Type B pancreatic cell (in vitro differentiated cells): ENCODE measurements around the gene SBNO2. TPM values are rescaled to one million over a fixed set of nuclear protein-coding genes. Genes with fewer than 3 reads are reported as not detected.

Experiments used
- DNase-seq: peaks from one replicate; pipeline ENCODE4 v3.0.0; 2021; ENCODE audit warnings: mixed read lengths; ENCODE audit not compliant: unreplicated experiment; ENCODE audit errors: extremely low spot score
- H3K27ac Mint-ChIP-seq: 2 replicates; pipeline ENCODE4 v1.8.0; 2021; ENCODE audit warnings: mild to moderate bottlenecking, mixed read lengths
- H3K27me3 Mint-ChIP-seq: 2 replicates; pipeline ENCODE4 v1.8.0; 2021; ENCODE audit warnings: mixed read lengths
- H3K36me3 Mint-ChIP-seq: 2 replicates; pipeline ENCODE4 v1.8.0; 2021; ENCODE audit warnings: mixed read lengths
- H3K4me1 Mint-ChIP-seq: one replicate; pipeline ENCODE4 v1.8.0; 2021; ENCODE audit warnings: mixed read lengths; ENCODE audit not compliant: unreplicated experiment
- H3K4me3 Mint-ChIP-seq: 2 replicates; pipeline ENCODE4 v1.8.0; 2021; ENCODE audit warnings: mild to moderate bottlenecking, mixed read lengths
- H3K9me3 Mint-ChIP-seq: 2 replicates; pipeline ENCODE4 v1.8.0; 2021; ENCODE audit warnings: mixed read lengths
- total RNA-seq: library from RNA; stranded (reverse); gene quantifications from 2 replicates; pipeline ENCODE4 v1.2.1, GENCODE V29; 2021; ENCODE audit warnings: low replicate concordance
- TF ChIP-seq, protein P1 (sequence below): fragments of 200-600 bp; sonication (generic); conservative IDR thresholded peaks from 2 replicates; pipeline ENCODE4 v1.5.0; 2021; ENCODE audit warnings: antibody characterized with exemption, mild to moderate bottlenecking

Gene SBNO2
- total RNA-seq, 1 donor from 2014 or later, result 45.5 TPM

DNA sequence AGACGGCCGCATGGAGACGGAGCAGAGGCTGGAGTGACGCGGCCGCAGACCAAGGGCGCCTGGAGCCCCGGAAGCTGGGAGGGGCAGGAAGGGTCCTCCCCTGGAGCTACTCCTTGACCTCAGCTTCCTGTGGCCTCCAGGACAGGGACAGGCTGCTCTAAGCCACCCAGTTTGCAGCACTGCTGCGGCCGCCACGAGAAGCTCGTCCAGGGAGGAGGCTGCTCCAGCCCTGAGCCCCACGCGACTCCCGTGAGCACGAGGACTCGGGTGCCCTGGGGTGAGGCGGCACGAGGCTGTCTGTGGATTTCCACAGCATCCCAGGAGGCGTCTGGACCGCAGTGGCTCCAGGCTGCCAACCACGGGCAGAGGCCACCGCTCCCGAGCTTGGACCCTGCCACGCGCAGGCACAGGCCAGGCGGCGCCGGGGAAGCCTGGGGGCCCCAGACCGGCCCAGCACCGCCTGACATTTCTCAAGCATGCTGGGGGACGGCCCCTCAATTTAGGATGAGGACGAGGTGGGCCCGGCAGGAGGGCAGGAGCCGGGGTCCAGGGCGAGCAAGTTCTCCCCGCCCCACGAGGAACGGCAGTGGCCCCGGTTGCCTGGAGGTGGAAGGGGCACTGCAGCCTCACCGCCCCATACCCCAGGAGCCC, 10.7 kb downstream of the SBNO2 start:
- Mint-ChIP-seq H3K4me3 (no peak overlapping the region), H3K4me1 (peaks cover 4% of the 10 kb centered on the region), H3K27ac (no peak overlapping the region), H3K27me3 (no peaks in the 10 kb centered on the region), H3K36me3 (no peaks in the 10 kb centered on the region), H3K9me3 (no peaks in the 10 kb centered on the region)
- TF ChIP-seq, protein P1, sequence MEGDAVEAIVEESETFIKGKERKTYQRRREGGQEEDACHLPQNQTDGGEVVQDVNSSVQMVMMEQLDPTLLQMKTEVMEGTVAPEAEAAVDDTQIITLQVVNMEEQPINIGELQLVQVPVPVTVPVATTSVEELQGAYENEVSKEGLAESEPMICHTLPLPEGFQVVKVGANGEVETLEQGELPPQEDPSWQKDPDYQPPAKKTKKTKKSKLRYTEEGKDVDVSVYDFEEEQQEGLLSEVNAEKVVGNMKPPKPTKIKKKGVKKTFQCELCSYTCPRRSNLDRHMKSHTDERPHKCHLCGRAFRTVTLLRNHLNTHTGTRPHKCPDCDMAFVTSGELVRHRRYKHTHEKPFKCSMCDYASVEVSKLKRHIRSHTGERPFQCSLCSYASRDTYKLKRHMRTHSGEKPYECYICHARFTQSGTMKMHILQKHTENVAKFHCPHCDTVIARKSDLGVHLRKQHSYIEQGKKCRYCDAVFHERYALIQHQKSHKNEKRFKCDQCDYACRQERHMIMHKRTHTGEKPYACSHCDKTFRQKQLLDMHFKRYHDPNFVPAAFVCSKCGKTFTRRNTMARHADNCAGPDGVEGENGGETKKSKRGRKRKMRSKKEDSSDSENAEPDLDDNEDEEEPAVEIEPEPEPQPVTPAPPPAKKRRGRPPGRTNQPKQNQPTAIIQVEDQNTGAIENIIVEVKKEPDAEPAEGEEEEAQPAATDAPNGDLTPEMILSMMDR, result no peak
- DNase-seq, result no peak

DNA sequence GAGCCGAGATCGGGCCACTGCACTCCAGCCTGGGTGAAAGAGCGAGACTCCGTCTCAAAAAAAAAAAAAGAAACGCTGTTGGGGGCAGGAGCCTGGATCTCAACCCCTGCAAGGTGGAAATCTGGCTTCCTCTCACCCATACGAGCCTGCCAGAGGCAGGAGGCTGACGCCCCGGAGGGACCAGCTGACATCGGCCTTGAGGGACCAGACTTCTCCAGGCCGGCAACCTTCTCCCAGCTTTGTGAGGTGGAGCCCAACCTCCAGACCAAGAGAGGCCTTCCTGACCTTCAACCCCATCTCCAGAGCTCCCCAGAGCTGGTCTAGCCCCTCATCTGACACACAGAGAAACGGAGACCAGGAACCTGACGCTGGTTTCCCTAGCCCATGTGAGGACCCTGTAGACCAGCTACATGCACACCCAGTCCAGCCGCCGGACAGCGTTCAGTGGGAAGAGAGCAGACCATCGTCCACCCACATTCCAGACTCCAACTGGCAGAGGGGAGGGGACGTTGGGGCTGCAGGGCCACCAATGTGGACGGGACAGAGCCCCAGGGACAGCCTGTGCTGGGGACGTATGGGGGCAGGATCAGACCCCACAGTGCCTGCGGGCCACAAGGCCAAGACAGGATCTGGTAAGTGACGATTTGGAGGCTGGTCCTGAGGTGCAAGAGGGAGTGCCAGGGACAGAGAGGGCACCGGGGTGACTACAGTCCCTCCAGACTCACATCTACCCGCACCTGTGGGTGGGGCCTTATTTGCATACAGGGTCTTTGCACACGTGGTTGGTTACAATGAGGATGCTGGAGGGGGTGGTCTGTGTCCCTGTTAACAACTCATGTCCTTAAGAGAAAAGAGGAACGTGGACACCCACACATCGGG, 11.4 kb downstream of the SBNO2 start:
- Mint-ChIP-seq H3K4me3 (no peak overlapping the region), H3K9me3 (no peaks in the 10 kb centered on the region), H3K27me3 (no peaks in the 10 kb centered on the region), H3K4me1 (peaks cover 4% of the 10 kb centered on the region), H3K27ac (no peak overlapping the region), H3K36me3 (no peaks in the 10 kb centered on the region)
- TF ChIP-seq, protein P1, result no peak
- DNase-seq, result no peak

DNA sequence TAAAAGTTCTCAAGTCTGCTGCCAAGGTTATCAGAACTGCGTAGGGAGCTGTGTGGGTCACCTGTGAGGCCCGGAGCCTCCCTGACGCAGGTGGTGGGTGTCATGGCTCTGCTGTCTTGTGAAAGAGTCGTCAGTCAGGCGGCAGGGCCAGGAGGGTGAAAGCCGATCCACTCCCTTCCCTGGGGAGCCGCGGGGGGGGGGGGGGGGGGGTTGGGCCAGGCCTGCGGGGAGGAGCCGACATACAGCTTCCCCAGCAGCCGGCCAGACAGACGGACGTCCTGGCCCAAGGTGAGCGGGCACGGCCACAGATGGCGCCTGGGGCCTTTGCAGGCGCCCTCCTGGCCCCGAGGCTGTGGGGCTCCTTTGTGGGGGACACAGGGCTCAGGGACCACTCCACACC, 12.4 kb downstream of the SBNO2 start:
- TF ChIP-seq, protein P1, result no peak
- no peaks in the 10 kb centered on the region for H3K27me3 Mint-ChIP-seq
- H3K27ac Mint-ChIP-seq, result peak overlapping the region; percentile 83
- DNase-seq, result no peak
- H3K4me1 Mint-ChIP-seq, result peaks cover 4% of the 10 kb centered on the region
- no peaks in the 10 kb centered on the region for H3K36me3 Mint-ChIP-seq
- no peaks in the 10 kb centered on the region for H3K9me3 Mint-ChIP-seq
- peak overlapping the region; percentile 50 for H3K4me3 Mint-ChIP-seq

DNA sequence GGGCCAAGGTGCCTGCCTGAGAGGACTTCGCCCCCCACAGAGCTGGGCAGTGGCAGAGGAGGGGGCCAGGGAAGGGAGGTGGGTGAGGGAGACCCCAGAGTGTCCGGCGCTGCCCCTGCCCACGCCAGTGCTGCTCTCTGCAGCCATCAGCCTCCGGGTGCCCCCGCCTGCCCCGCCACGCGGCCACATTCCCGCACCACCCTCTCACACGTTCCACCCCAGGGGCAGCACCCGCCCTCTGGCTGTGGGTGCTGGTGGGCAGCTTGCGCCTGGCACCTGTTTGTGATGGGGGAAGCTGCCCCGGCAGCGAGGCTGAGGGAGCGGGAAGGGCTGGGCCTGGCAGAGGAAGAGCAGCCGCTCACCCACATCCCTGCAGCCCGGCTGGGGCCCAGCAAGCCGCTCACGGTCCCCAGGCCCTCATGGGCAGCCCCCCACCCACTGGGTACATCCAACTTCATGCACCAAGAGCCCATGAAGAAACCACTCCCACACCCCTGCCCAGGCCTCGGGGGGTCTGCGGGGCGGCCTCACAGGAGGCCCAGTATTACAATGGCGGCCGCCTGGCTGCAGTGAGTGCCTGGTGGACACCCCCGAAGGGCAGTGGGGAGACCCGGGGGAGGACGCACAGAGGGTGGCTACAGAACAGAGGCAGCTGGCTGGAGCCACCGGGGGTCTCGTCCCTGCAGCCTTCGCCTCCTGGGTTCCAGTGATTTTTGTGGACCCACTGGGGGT, 14.0 kb downstream of the SBNO2 start:
- Mint-ChIP-seq H3K27me3 (no peaks in the 10 kb centered on the region), H3K36me3 (no peaks in the 10 kb centered on the region), H3K9me3 (no peaks in the 10 kb centered on the region), H3K27ac (no peak overlapping the region), H3K4me3 (no peak overlapping the region), H3K4me1 (peaks cover 4% of the 10 kb centered on the region)
- DNase-seq, result no peak
- TF ChIP-seq, protein P1, result no peak

DNA sequence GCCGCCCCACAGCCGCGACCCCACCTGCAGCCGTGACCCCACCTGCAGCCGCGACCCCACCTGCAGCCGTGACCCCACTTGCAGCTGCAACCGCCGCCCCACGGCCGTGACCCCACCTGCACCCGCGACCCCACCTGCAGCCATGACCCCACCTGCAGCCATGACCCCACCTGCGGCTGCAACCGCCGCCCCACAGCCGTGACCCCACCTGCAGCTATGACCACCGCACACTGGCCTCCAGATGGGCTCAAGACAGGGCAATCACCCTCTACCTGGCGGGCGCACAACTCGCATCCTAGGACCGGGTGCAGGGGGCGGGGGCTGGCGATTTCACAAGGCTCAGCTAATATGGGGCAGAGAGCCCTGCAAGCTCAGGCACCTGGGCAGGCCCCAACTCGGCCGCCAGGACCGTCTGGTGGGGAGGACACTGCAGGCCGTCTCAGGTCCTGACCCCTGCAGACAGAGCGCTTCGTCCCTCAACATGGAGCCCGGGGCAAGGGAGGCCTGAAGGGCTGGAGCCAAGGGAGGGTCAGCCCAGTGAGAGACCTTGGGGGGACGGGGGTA, 15.1 kb downstream of the SBNO2 start:
- Mint-ChIP-seq H3K36me3 (no peaks in the 10 kb centered on the region), H3K27ac (no peak overlapping the region), H3K9me3 (no peaks in the 10 kb centered on the region), H3K27me3 (no peaks in the 10 kb centered on the region), H3K4me1 (peaks cover 4% of the 10 kb centered on the region), H3K4me3 (no peak overlapping the region)
- no peak for DNase-seq
- TF ChIP-seq, protein P1, result no peak
